Astrocyte (in vitro differentiated cells and primary cell): ENCODE data around the gene FAM180B. TPM values are rescaled to one million over a fixed set of nuclear protein-coding genes. Genes with fewer than 3 reads are reported as not detected.

Experiments used
- DNase-seq: peaks from one replicate; pipeline ENCODE4 v3.0.0-alpha.2; 2010; ENCODE audit warnings: low read depth
- FAIRE-seq: peaks from 2 replicates; lab custom pipeline; 2011; peaks lifted over from hg19 to GRCh38; lab: Jason Lieb, UNC
- H2AFZ ChIP-seq: 2 replicates; pipeline ENCODE4 v1.6.0; 2012; ENCODE audit warnings: low read depth, low read length, inconsistent platforms
- H3K27ac ChIP-seq: 2 replicates; pipeline ENCODE4 v1.5.1; 2011; ENCODE audit warnings: low read depth, low read length, inconsistent platforms
- H3K27me3 ChIP-seq: 2 replicates; pipeline ENCODE4 v1.6.0; 2011; ENCODE audit warnings: low read length, inconsistent platforms; ENCODE audit not compliant: insufficient read depth
- H3K36me3 ChIP-seq: 2 replicates; pipeline ENCODE4 v1.5.1; 2011; ENCODE audit warnings: low read length, inconsistent platforms; ENCODE audit not compliant: insufficient read depth
- H3K4me1 ChIP-seq: 2 replicates; pipeline ENCODE4 v1.5.1; 2011; ENCODE audit warnings: low read length, inconsistent platforms; ENCODE audit not compliant: insufficient read depth
- H3K4me2 ChIP-seq: 2 replicates; pipeline ENCODE4 v1.6.0; 2012; ENCODE audit warnings: low read length, inconsistent platforms
- H3K4me3 ChIP-seq: 2 replicates; pipeline ENCODE4 v1.5.1; 2011; ENCODE audit warnings: low read depth, mild to moderate bottlenecking, low read length, inconsistent platforms; ENCODE audit not compliant: insufficient read depth
- H3K79me2 ChIP-seq: 2 replicates; pipeline ENCODE4 v1.6.0; 2012; ENCODE audit warnings: mild to moderate bottlenecking, low read length, inconsistent platforms; ENCODE audit not compliant: insufficient read depth
- H3K9ac ChIP-seq: 2 replicates; pipeline ENCODE4 v1.6.0; 2012; ENCODE audit warnings: mild to moderate bottlenecking, low read length, inconsistent platforms
- H3K9me3 ChIP-seq: 2 replicates; pipeline ENCODE4 v1.5.1; 2012; ENCODE audit warnings: low read depth, mild to moderate bottlenecking, low read length, inconsistent platforms; ENCODE audit not compliant: insufficient read depth
- H4K20me1 ChIP-seq: 2 replicates; pipeline ENCODE4 v1.6.0; 2012; ENCODE audit warnings: low read length, inconsistent platforms; ENCODE audit not compliant: insufficient read depth
- H3K27ac Mint-ChIP-seq: one replicate; pipeline ENCODE4 v1.8.0; 2021; ENCODE audit warnings: mild to moderate bottlenecking, mixed read lengths; ENCODE audit not compliant: unreplicated experiment
- H3K27me3 Mint-ChIP-seq: one replicate; pipeline ENCODE4 v1.8.0; 2021; ENCODE audit warnings: low read depth, mixed read lengths; ENCODE audit not compliant: unreplicated experiment
- H3K36me3 Mint-ChIP-seq: one replicate; pipeline ENCODE4 v1.8.0; 2021; ENCODE audit warnings: low read depth, mixed read lengths; ENCODE audit not compliant: unreplicated experiment
- H3K4me1 Mint-ChIP-seq: one replicate; pipeline ENCODE4 v1.8.0; 2021; ENCODE audit warnings: low read depth, mixed read lengths; ENCODE audit not compliant: unreplicated experiment
- H3K4me3 Mint-ChIP-seq: one replicate; pipeline ENCODE4 v1.8.0; 2021; ENCODE audit warnings: mild to moderate bottlenecking, moderate library complexity, mixed read lengths; ENCODE audit not compliant: unreplicated experiment
- H3K9me3 Mint-ChIP-seq: one replicate; pipeline ENCODE4 v1.8.0; 2021; ENCODE audit warnings: mild to moderate bottlenecking, mixed read lengths; ENCODE audit not compliant: unreplicated experiment
- EZH2 ChIP-seq: IDR thresholded peaks from 2 replicates; pipeline ENCODE4 v1.6.1; 2012; ENCODE audit warnings: mild to moderate bottlenecking, low read length, inconsistent platforms; ENCODE audit not compliant: insufficient read depth
- total RNA-seq: library from RNA; stranded (reverse); gene quantifications from 2 replicates; pipeline ENCODE4 v1.2.1, GENCODE V29; 2021
- TF ChIP-seq, protein P1 (sequence below): IDR thresholded peaks from 2 replicates; pipeline ENCODE4 v1.5.1; 2011; ENCODE audit warnings: low read depth, mild to moderate bottlenecking, inconsistent platforms, low read length, moderate library complexity; ENCODE audit not compliant: insufficient read depth

The FAM180B gene
- total RNA-seq, 1 donor from 2014 or later = 0.16 TPM

DNA sequence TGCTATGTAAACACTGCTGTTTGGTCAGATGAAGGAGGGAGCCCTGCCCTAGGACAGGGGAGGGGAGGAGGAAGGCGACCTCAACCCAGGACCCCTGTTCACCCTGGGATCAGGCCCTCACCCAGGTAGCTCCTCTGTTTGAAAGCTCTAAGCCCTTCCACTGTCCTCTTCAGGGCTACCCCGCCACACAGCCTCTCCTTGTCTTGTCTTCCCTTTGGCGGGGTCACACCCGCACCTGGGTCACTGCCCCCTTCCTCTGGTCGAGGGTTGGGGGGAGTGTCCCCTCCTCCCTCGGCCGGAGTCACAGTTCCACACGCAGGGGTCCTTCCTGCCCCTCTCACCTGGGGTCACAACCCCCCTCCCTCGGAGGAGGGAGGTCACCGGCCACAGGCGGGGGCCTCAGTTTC lies 21.5 kb upstream of the FAM180B start:
- no peak for FAIRE-seq
- Mint-ChIP-seq H3K4me1 (no peaks in the 10 kb centered on the region), H3K9me3 (no peaks in the 10 kb centered on the region), H3K36me3 (peaks cover 5% of the 10 kb centered on the region), H3K4me3 (peak overlapping the region; percentile 82), H3K27me3 (no peaks in the 10 kb centered on the region), H3K27ac (peak overlapping the region; percentile 26)
- H3K4me1 ChIP-seq = peaks cover 7% of the 10 kb centered on the region
- peaks cover 41% of the 10 kb centered on the region for H3K79me2 ChIP-seq
- H3K9me3 ChIP-seq = no peaks in the 10 kb centered on the region
- H3K4me2 ChIP-seq = peak overlapping the region; percentile 97
- no peaks in the 10 kb centered on the region for H3K27me3 ChIP-seq
- peak overlapping the region; percentile 70 for H3K27ac ChIP-seq
- no peak for TF ChIP-seq EZH2
- TF ChIP-seq, protein P1, sequence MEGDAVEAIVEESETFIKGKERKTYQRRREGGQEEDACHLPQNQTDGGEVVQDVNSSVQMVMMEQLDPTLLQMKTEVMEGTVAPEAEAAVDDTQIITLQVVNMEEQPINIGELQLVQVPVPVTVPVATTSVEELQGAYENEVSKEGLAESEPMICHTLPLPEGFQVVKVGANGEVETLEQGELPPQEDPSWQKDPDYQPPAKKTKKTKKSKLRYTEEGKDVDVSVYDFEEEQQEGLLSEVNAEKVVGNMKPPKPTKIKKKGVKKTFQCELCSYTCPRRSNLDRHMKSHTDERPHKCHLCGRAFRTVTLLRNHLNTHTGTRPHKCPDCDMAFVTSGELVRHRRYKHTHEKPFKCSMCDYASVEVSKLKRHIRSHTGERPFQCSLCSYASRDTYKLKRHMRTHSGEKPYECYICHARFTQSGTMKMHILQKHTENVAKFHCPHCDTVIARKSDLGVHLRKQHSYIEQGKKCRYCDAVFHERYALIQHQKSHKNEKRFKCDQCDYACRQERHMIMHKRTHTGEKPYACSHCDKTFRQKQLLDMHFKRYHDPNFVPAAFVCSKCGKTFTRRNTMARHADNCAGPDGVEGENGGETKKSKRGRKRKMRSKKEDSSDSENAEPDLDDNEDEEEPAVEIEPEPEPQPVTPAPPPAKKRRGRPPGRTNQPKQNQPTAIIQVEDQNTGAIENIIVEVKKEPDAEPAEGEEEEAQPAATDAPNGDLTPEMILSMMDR = no peak
- H3K36me3 ChIP-seq = peaks cover 3% of the 10 kb centered on the region
- no peak for DNase-seq
- peak overlapping the region; percentile 93 for H3K9ac ChIP-seq
- H3K4me3 ChIP-seq = peak overlapping the region; percentile 92
- H2AFZ ChIP-seq = peak overlapping the region; percentile 92
- no peaks in the 10 kb centered on the region for H4K20me1 ChIP-seq

DNA sequence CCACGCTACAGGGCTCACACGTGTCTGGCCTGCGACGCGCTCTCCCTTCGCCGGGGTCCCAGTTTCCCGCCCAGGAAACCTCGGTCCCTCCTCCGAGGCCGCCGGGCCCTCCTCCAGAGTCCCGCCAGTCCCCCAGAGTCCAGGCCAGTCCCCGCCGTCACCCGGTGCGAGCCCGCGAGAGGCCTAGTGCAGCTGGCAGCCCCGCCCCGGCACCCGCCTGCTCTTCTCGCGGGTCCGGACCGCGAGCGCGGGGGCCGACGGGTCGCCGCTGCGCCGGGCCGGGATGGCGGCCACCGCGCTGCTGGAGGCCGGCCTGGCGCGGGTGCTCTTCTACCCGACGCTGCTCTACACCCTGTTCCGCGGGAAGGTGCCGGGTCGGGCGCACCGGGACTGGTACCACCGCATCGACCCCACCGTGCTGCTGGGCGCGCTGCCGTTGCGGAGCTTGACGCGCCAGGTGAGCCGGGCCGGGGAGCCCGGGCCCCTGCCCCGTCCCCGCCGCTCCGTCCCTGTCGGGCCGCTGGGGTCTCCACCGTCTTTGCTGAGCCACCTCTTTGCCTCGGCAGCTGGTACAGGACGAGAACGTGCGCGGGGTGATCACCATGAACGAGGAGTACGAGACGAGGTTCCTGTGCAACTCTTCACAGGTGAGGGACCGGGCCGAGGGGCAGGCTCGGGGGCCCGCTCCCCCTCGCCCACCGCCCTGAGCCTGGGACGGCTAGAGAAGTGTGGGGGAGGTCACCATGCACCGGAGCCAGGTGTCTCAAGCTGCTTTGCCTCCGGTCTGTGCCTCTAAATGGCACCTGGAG lies 20.9 kb upstream of the FAM180B start, which contains the start of gene PTPMT1:
PTPMT1 (plus strand) TSS at position 260 of the 809 bp plus-strand sequence; CDS start at position 284, 24 bp downstream.
- peaks cover 47% of the 10 kb centered on the region for H3K79me2 ChIP-seq
- DNase-seq (peak; percentile 53), FAIRE-seq (no peak)
- Mint-ChIP-seq H3K9me3 (no peaks in the 10 kb centered on the region), H3K27me3 (no peaks in the 10 kb centered on the region), H3K4me1 (no peaks in the 10 kb centered on the region), H3K27ac (peak within 1 kb of the TSS; percentile 47), H3K4me3 (peak within 1 kb of the TSS; percentile 83), H3K36me3 (peaks cover 5% of the 10 kb centered on the region)
- peak within 1 kb of the TSS; percentile 97 for H3K4me2 ChIP-seq
- H3K9me3 ChIP-seq = no peaks in the 10 kb centered on the region
- H3K9ac ChIP-seq = peak within 1 kb of the TSS; percentile 93
- H3K27me3 ChIP-seq = no peaks in the 10 kb centered on the region
- H2AFZ ChIP-seq = peak within 1 kb of the TSS; percentile 92
- H3K4me3 ChIP-seq = peak within 1 kb of the TSS; percentile 92
- H4K20me1 ChIP-seq = no peaks in the 10 kb centered on the region
- TF ChIP-seq EZH2 = no peak
- TF ChIP-seq, protein P1 = no peak
- peak within 1 kb of the TSS; percentile 70 for H3K27ac ChIP-seq
- H3K36me3 ChIP-seq = peaks cover 3% of the 10 kb centered on the region
- H3K4me1 ChIP-seq = peaks cover 7% of the 10 kb centered on the region
